Lung (tissue), 12 donors: ENCODE measurements around the gene C3orf49. TPM values are rescaled to one million over a fixed set of nuclear protein-coding genes. Genes with fewer than 3 reads are reported as not detected.

ENCODE experiments used
- ATAC-seq: fragments of 200-7000 bp; cut with Tn5 transposase; one replicate; pipeline ENCODE4 v1.9.1; 2020; ENCODE audit warnings: moderate number of reproducible peaks; ENCODE audit not compliant: insufficient read depth, low FRiP score
- DNase-seq, 3 donors: peaks; one replicate each; pipeline ENCODE4 v3.0.0-alpha.2; 2013 to 2017
- H3K27ac ChIP-seq, 2 donors: one replicate each; pipeline ENCODE4 v1.5.1; 2013; ENCODE audit warnings: mild to moderate bottlenecking in 2 of 2, moderate library complexity in 2 of 2, control low read depth in 1 of 2, inconsistent platforms in 1 of 2, low read depth in 1 of 2, low read length in 1 of 2
- H3K27me3 ChIP-seq, 3 donors: one replicate each; pipeline ENCODE4 v1.5.1; 2013; ENCODE audit warnings: low read length in 2 of 3; ENCODE audit not compliant: control insufficient read depth in 3 of 3, insufficient read depth in 3 of 3
- H3K36me3 ChIP-seq, 4 donors: one replicate each; pipeline ENCODE4 v1.5.1; 2013; ENCODE audit warnings: low read length in 4 of 4, mild to moderate bottlenecking in 1 of 4, moderate library complexity in 1 of 4; ENCODE audit not compliant: control insufficient read depth in 4 of 4, insufficient read depth in 4 of 4
- H3K4me1 ChIP-seq, 5 donors: one replicate each; pipeline ENCODE4 v1.5.1; 2013; ENCODE audit warnings: low read length in 5 of 5, mild to moderate bottlenecking in 2 of 5, moderate library complexity in 1 of 5; ENCODE audit not compliant: control insufficient read depth in 5 of 5, insufficient read depth in 5 of 5
- H3K4me3 ChIP-seq: one replicate; pipeline ENCODE4 v1.5.1; 2013; ENCODE audit warnings: mild to moderate bottlenecking, control low read depth, moderate library complexity
- H3K9ac ChIP-seq, 2 donors: one replicate each; pipeline ENCODE4 v1.5.1; 2013; ENCODE audit warnings: low read length in 2 of 2, control low read depth in 1 of 2; ENCODE audit not compliant: insufficient read depth in 1 of 2
- H3K9me3 ChIP-seq, 4 donors: one replicate each; pipeline ENCODE4 v1.5.1; 2013; ENCODE audit warnings: low read length in 3 of 4, mild to moderate bottlenecking in 1 of 4, moderate library complexity in 1 of 4; ENCODE audit not compliant: control insufficient read depth in 4 of 4, insufficient read depth in 3 of 4
- WGBS, 2 donors: extraction: QIAGEN DNeasy Blood & Tissue Kit; methylation state at CpG; one replicate each; pipeline ENCODE4 v1.1.7; 2013; 5-methylcytosine and 5-hydroxymethylcytosine counted together
- polyA plus RNA-seq, 2 donors: library from polyadenylated mRNA; stranded (reverse); fragments of 200-250 nt; gene quantifications; one replicate each; pipeline ENCODE4 v1.2.1, GENCODE V29; 2013
- total RNA-seq, 2 donors: library from RNA; depleted of rRNA in 1 of 2; stranded (reverse); fragments of >200 nt in 1 of 2; gene quantifications; one replicate each; pipeline ENCODE4 v1.2.1, GENCODE V29; 2014 to 2021
- TF ChIP-seq, protein P1 (sequence below): IDR thresholded peaks from 2 replicates; pipeline ENCODE4 v1.5.1; 2012; ENCODE audit warnings: mild to moderate bottlenecking; ENCODE audit errors: control extremely low read depth, extremely low read depth
- donor health status: control.
- donor health status: control.
- donor health status: Bipolar disorder and iron deficiency.
- donor health status: healthy.
- donor health status: DM: yes; HTN: yes; CAD: no.

The C3orf49 gene
- total and polyA plus RNA-seq, 4 donors = not detected

DNA sequence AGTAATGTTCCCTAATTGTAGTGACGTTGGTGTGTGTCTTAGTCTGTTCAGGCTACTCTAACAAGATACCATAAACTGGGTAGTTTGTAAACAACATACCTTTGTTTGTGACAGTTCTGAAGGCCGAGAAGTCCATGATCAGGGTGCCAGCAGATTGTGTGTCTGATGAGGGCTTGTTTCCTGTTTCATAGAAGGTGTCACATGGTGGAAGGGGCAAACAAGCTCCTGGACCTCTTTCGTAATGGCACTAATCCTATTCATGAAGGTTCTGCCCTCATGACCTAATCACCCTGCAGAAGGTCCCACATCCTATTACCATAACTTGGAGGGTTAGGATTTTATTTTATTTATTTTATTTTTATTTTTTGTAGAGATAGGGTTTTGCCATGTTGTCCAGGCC lies 55.7 kb downstream of the C3orf49 start:
- H3K4me1 ChIP-seq = peaks cover 0 to 18% (median 5%) of the 10 kb centered on the region in 5 donors
- no peak overlapping the region for H3K27ac ChIP-seq
- no peaks in the 10 kb centered on the region for H3K27me3 ChIP-seq
- DNase-seq = no peak
- H3K9ac ChIP-seq = no peak overlapping the region
- H3K9me3 ChIP-seq = no peaks in the 10 kb centered on the region
- WGBS, 2 donors = 41 to 65% methylated on average over 3 of the region's 3 CpGs
- ATAC-seq = no peak
- H3K36me3 ChIP-seq = no peaks in the 10 kb centered on the region
- H3K4me3 ChIP-seq = no peak overlapping the region
- TF ChIP-seq, protein P1, sequence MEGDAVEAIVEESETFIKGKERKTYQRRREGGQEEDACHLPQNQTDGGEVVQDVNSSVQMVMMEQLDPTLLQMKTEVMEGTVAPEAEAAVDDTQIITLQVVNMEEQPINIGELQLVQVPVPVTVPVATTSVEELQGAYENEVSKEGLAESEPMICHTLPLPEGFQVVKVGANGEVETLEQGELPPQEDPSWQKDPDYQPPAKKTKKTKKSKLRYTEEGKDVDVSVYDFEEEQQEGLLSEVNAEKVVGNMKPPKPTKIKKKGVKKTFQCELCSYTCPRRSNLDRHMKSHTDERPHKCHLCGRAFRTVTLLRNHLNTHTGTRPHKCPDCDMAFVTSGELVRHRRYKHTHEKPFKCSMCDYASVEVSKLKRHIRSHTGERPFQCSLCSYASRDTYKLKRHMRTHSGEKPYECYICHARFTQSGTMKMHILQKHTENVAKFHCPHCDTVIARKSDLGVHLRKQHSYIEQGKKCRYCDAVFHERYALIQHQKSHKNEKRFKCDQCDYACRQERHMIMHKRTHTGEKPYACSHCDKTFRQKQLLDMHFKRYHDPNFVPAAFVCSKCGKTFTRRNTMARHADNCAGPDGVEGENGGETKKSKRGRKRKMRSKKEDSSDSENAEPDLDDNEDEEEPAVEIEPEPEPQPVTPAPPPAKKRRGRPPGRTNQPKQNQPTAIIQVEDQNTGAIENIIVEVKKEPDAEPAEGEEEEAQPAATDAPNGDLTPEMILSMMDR = no peak

DNA sequence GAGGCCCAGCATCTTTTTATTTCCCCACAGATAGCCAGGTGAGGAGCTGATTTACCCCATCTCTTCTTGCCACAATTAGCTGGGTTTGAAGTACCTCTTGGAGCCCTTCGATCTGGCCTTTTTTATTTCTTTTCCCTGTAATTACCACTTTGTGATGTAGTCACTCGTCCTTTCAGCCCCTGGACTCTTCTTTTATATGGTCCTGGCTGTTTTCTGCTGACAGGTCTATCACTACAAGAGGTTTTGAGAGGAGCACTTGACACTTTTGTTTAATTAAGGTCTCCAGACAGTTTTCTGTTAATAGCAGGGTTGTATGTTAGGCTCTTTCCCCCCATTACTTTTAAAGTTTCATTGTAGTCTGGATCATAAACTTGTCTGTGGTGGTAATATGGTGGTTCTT lies 56.4 kb downstream of the C3orf49 start:
- H3K4me3 ChIP-seq = no peak overlapping the region
- no peak overlapping the region for H3K9ac ChIP-seq
- H3K27me3 ChIP-seq = no peaks in the 10 kb centered on the region
- H3K4me1 ChIP-seq = peaks cover 0 to 18% (median 5%) of the 10 kb centered on the region in 5 donors
- no peaks in the 10 kb centered on the region for H3K9me3 ChIP-seq
- H3K27ac ChIP-seq = no peak overlapping the region
- DNase-seq (no peak), ATAC-seq (no peak)
- no peaks in the 10 kb centered on the region for H3K36me3 ChIP-seq
- TF ChIP-seq, protein P1 = no peak
- 80 to 86% methylated on average over 2 of the region's 2 CpGs for WGBS, 2 donors

DNA sequence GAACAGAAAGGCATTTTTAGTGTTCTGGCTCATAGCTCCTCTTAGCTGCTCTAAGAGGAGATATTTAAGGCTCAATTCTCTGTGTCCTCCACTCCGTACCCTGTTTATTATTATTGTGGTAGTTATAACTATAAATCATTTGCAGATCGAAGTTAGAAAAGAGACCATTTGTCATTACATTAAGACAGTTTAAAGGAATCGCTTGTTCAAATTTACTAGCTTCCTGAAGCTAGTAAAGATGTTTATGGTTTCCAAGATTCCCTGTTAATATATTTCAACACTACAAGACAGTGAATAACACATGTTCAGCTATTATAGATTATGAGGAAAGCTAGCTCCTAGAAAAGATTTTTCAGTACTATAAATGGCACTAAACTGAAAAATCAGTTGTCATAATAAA lies 57.2 kb downstream of the C3orf49 start:
- no peak overlapping the region for H3K27ac ChIP-seq
- WGBS, 2 donors = 71 to 72% methylated on average over 3 of the region's 3 CpGs
- H3K36me3 ChIP-seq = no peaks in the 10 kb centered on the region
- DNase-seq = no peak
- no peak overlapping the region for H3K4me3 ChIP-seq
- H3K9ac ChIP-seq = no peak overlapping the region
- no peak for ATAC-seq
- TF ChIP-seq, protein P1 = no peak
- no peaks in the 10 kb centered on the region for H3K9me3 ChIP-seq
- no peaks in the 10 kb centered on the region for H3K27me3 ChIP-seq
- H3K4me1 ChIP-seq = peaks cover 0 to 18% (median 5%) of the 10 kb centered on the region in 5 donors

DNA sequence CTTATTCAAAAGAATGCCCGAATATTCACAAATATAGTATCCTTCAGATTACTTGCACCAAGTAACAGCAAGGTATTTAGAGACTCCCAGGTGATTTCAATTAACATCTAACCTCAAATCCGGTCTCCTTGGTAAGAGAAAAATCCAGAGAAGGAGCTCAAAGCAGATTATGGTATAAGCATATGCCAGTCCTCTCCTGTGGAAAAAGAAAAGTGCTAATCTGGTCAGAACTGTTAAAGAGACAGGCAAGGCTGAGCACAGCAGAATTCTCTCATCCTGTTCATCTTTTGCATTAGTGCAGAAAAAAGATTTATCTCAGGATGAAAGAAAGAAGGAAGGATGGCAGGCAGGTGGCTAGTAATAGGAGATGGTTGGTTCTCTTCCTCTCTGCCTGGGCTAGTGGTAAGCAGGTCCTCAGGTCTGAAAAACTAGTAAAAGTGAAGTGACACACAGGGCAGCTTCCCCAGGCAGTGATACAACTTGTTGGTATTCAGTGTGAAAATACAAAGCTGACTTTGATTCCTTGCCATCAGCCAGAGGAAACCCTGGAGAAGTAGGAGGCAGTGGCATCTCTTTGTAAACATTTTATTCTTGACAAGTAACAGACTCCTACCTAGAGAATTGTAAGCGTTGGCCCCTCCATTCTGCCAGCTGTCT lies 58.8 kb downstream of the C3orf49 start:
- Histone ChIP-seq H3K4me3 (no peak overlapping the region), H3K36me3 (no peaks in the 10 kb centered on the region), H3K9ac (no peak overlapping the region), H3K4me1 (peaks cover 0 to 18% (median 5%) of the 10 kb centered on the region in 5 donors), H3K27me3 (no peaks in the 10 kb centered on the region), H3K9me3 (no peaks in the 10 kb centered on the region), H3K27ac (no peak overlapping the region)
- TF ChIP-seq, protein P1 = no peak
- DNase-seq (no peak), ATAC-seq (no peak)
- 76 to 86% methylated on average over 3 of the region's 3 CpGs for WGBS, 2 donors
